ENCODE results near the gene DUS3L. TPM values are rescaled to one million over a fixed set of nuclear protein-coding genes. Genes with fewer than 3 reads are reported as not detected.

Gene DUS3L, protein sequence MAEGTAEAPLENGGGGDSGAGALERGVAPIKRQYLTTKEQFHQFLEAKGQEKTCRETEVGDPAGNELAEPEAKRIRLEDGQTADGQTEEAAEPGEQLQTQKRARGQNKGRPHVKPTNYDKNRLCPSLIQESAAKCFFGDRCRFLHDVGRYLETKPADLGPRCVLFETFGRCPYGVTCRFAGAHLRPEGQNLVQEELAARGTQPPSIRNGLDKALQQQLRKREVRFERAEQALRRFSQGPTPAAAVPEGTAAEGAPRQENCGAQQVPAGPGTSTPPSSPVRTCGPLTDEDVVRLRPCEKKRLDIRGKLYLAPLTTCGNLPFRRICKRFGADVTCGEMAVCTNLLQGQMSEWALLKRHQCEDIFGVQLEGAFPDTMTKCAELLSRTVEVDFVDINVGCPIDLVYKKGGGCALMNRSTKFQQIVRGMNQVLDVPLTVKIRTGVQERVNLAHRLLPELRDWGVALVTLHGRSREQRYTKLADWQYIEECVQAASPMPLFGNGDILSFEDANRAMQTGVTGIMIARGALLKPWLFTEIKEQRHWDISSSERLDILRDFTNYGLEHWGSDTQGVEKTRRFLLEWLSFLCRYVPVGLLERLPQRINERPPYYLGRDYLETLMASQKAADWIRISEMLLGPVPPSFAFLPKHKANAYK
- 36.7 TPM for polyA plus RNA-seq (2013, experiment 1 of 2)
- polyA plus RNA-seq (2013, experiment 2 of 2) = 35.7 TPM

DNA sequence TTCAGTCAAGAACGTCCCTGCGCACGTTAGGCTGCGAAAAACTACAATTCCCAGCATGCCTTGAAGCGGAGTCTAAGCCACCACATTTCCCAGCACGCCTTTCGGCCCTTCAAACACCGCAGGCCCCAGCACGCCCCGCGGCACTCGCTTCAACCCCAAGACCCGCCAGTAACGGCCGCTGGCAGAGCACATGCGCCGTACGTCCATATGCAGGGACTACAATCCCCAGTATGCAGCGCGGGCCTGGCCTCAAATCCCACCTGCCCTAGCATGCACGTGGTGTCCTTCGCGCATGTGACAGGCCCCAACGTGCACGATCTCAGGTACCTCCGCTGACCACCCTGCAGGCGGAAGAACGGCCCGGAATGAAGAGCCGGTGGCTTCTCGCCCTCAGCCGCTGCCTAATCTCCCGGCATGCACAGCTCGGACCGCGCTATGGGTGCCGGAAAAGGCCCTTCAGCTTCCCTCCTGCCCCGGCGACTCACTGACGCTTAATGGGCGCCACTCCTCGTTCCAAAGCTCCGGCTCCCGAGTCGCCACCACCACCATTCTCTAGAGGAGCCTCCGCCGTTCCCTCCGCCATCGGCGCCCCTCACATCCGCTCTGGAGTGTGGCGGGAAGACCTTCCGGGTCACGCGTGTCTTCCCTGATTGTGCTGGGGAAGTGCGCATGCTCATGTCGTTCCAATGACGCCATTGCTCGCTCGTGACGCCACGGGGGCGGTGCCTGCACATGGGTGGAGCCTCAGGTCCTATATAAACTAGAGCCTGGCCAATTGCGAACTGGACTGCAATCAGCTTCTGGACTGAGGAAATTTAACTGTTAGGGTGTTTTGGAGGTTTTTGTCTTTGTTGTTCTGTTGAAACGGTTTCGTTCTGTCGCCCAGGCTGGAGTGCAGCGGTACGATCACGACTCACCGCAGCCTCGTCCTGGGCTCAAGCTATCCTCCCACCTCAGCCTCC, at the start of gene DUS3L:
Gene DUS3L (minus strand): TSS at position 605 of the 962 bp plus-strand sequence. CDS start 22 bp downstream, at position 583.
- Histone ChIP-seq H2AK5ac (ENCODE audit: low read length) (no peak within 1 kb of the TSS), H3K4ac (ENCODE audit: low read depth, low read length) (peak within 1 kb of the TSS; percentile 84), H3K18ac (ENCODE audit: low read length) (peak within 1 kb of the TSS; percentile 19), H3K23ac (ENCODE audit: low read length) (no peak within 1 kb of the TSS), H3K9ac (ENCODE audit: low read length) (peak within 1 kb of the TSS; percentile 89), H4K8ac (ENCODE audit: low read depth, low read length) (no peak within 1 kb of the TSS), H3K79me1 (ENCODE audit: low read length) (peaks cover 4% of the 10 kb centered on the region), H3K36me3 (ENCODE audit: control insufficient read depth, insufficient read depth, low read length) (peaks cover 12% of the 10 kb centered on the region), H3K4me3 (ENCODE audit: low read length) (peak within 1 kb of the TSS; percentile 75), H3K27me3 (ENCODE audit: insufficient read depth, low read length, poor library complexity) (no peaks in the 10 kb centered on the region), H2BK15ac (replicated peaks; ENCODE audit: low read depth) (no peak within 1 kb of the TSS), H3K4me2 (ENCODE audit: low read length) (peak within 1 kb of the TSS; percentile 74), H2BK5ac (ENCODE audit: low read length) (peak within 1 kb of the TSS; percentile 64), H3K56ac (ENCODE audit: low read length) (peak within 1 kb of the TSS; percentile 98), H4K5ac (ENCODE audit: low read length) (no peak within 1 kb of the TSS), H3K79me2 (ENCODE audit: control insufficient read depth, insufficient read depth, low read length) (peaks cover 2% of the 10 kb centered on the region), H3K27ac (ENCODE audit: low read depth, low read length) (peak within 1 kb of the TSS; percentile 53), H3K4me1 (ENCODE audit: control insufficient read depth, low read depth, low read length) (peaks cover 2% of the 10 kb centered on the region), H2BK120ac (ENCODE audit: low read depth, low read length) (no peak within 1 kb of the TSS)
- peak; percentile 99 for DNase-seq
- WGBS (ENCODE audit: extremely low coverage, insufficient coverage, low lambda C conversion rate) = no CpG with 5 or more reads among the region's 72 CpGs

DNA sequence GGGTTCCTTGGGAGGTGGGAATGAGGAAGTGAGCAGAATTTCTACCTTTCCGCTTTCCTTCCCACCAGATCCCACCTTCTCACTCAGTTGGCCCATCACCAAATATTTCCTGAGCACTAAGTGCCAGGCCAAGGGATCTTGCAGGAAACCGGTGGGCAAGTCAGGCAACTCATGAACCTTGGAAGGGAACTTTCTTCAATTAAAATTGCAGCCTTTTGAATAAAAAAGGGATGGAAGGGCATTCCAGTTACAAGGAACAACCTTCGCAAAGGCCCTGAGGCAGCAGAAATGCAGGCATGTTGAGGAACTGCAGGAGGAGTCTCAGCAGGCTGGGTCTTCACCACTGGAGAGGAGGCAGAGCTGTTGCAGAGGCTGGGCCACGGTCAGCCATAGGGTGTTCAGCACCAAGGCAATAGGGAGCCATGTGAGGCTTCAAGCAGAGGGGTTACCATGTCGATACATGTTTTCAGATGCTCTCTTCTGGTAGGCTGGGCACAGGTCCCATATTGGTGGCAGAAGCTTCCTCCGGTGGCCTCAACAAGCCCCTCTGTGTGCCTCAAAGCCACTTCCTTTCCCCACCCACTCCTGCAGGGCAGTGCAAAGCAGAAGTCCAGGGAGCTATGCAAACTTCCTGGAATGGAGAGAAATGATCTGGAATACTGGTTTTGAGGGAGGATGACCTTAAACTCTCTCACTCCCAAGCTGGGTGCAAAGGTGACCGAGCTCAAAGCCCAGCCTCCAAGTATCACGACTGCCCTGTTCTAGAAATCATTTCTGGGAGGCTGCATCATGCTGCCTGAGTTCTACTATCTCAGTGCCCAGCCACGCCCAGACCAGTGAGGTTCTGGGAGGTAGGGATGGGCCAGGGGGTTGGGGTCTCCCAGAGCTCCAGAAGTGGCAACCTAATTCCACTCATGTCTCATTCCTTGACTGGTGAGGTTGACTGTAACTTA, 48.4 kb upstream of the DUS3L start, which contains the start of gene FUT6:
Gene FUT6 (minus strand): TSS at position 638 of the 953 bp plus-strand sequence. CDS start 7,135 bp downstream, outside the sequence.
- H3K27me3 ChIP-seq (ENCODE audit: insufficient read depth, low read length, poor library complexity) = no peaks in the 10 kb centered on the region
- H3K4me3 ChIP-seq (ENCODE audit: low read length) = no peak within 1 kb of the TSS
- no peak within 1 kb of the TSS for H3K18ac ChIP-seq (ENCODE audit: low read length)
- H2BK5ac ChIP-seq (ENCODE audit: low read length) = no peak within 1 kb of the TSS
- H3K4me2 ChIP-seq (ENCODE audit: low read length) = no peak within 1 kb of the TSS
- H3K56ac ChIP-seq (ENCODE audit: low read length) = no peak within 1 kb of the TSS
- H4K8ac ChIP-seq (ENCODE audit: low read depth, low read length) = no peak within 1 kb of the TSS
- H2BK15ac ChIP-seq (replicated peaks; ENCODE audit: low read depth) = no peak within 1 kb of the TSS
- no peak within 1 kb of the TSS for H3K27ac ChIP-seq (ENCODE audit: low read depth, low read length)
- H3K9ac ChIP-seq (ENCODE audit: low read length) = no peak within 1 kb of the TSS
- H3K23ac ChIP-seq (ENCODE audit: low read length) = no peak within 1 kb of the TSS
- WGBS (ENCODE audit: extremely low coverage, insufficient coverage, low lambda C conversion rate) = no CpG with 5 or more reads among the region's 9 CpGs
- H3K36me3 ChIP-seq (ENCODE audit: control insufficient read depth, insufficient read depth, low read length) = no peaks in the 10 kb centered on the region
- no peaks in the 10 kb centered on the region for H3K79me2 ChIP-seq (ENCODE audit: control insufficient read depth, insufficient read depth, low read length)
- no peaks in the 10 kb centered on the region for H3K79me1 ChIP-seq (ENCODE audit: low read length)
- H4K5ac ChIP-seq (ENCODE audit: low read length) = no peak within 1 kb of the TSS
- H3K4me1 ChIP-seq (ENCODE audit: control insufficient read depth, low read depth, low read length) = no peaks in the 10 kb centered on the region
- DNase-seq = no peak
- no peak within 1 kb of the TSS for H2BK120ac ChIP-seq (ENCODE audit: low read depth, low read length)
- no peak within 1 kb of the TSS for H3K4ac ChIP-seq (ENCODE audit: low read depth, low read length)
- no peak within 1 kb of the TSS for H2AK5ac ChIP-seq (ENCODE audit: low read length)

DNA sequence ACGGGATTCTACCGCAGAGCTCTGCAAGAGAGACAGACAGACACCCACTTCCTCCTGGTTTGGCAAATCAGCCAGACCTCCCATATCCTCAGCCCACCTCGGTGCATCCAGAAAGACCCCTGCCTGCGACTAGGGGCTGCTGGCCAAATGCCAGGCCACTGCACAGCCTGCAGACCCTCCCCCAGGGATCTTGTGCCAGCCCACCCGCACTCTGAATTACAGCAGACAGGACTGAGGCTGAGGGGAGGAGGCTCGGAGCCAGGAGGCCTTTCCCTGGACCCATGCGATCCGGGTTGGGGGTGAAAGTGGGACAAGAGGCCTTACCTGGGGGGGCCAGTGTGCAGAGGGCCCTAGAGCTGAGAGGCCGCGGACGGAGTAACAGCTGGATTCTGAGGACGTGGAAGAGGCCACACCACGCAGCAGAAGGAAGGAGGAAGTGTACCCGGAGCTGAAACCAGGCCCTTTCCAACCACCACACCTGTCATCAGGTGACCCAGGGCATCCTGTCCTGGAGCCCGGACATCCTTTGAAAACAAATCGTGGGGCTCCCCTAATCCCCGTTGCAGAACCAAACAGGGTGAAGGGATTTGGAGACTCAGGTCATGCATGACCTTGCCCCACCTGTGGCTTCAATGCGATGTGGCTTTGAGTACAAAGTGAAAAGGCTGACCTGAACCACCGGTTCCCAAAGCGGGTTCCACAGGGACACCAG, 47.5 kb upstream of the DUS3L start:
- DNase-seq = no peak
- Histone ChIP-seq H3K4me2 (ENCODE audit: low read length) (no peak overlapping the region), H3K9ac (ENCODE audit: low read length) (no peak overlapping the region), H3K18ac (ENCODE audit: low read length) (no peak overlapping the region), H3K4me1 (ENCODE audit: control insufficient read depth, low read depth, low read length) (no peaks in the 10 kb centered on the region), H3K23ac (ENCODE audit: low read length) (no peak overlapping the region), H3K79me2 (ENCODE audit: control insufficient read depth, insufficient read depth, low read length) (no peaks in the 10 kb centered on the region), H3K36me3 (ENCODE audit: control insufficient read depth, insufficient read depth, low read length) (no peaks in the 10 kb centered on the region), H4K5ac (ENCODE audit: low read length) (no peak overlapping the region), H3K27ac (ENCODE audit: low read depth, low read length) (no peak overlapping the region), H4K8ac (ENCODE audit: low read depth, low read length) (no peak overlapping the region), H3K4me3 (ENCODE audit: low read length) (no peak overlapping the region), H3K79me1 (ENCODE audit: low read length) (no peaks in the 10 kb centered on the region), H2BK5ac (ENCODE audit: low read length) (no peak overlapping the region), H3K4ac (ENCODE audit: low read depth, low read length) (no peak overlapping the region), H2AK5ac (ENCODE audit: low read length) (no peak overlapping the region), H3K27me3 (ENCODE audit: insufficient read depth, low read length, poor library complexity) (no peaks in the 10 kb centered on the region), H2BK15ac (replicated peaks; ENCODE audit: low read depth) (no peak overlapping the region), H3K56ac (ENCODE audit: low read length) (no peak overlapping the region), H2BK120ac (ENCODE audit: low read depth, low read length) (no peak overlapping the region)
- no CpG with 5 or more reads among the region's 20 CpGs for WGBS (ENCODE audit: extremely low coverage, insufficient coverage, low lambda C conversion rate)

DNA sequence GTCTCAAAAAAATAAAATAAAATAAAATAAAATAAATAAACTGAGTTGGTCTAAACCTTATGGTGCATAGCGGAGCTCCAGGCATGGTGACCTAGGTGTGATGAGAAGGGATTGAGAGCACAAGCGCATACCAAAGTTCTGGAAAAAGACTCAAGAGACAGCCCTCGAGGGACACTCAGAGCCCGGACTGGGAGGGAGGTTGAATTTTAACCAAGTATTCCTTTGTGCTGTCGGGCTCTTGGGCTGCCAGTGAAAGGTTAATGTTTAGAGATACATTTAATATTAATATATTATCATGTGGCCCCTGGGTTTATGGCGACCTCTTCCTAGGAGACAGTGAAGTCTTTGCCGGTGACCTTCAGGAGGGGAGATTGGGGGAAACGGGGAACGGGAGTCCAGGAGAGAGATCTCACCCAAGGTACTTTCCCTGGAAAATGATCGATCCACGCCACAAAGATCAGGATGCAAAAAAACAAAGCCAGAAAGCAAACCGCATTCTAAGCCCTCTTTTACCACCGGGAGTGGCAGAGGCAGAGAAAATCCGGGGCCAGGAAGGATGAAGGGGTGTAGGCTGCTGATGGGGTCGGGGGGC, 46.9 kb upstream of the DUS3L start:
- Histone ChIP-seq H3K27me3 (ENCODE audit: insufficient read depth, low read length, poor library complexity) (no peaks in the 10 kb centered on the region), H3K79me2 (ENCODE audit: control insufficient read depth, insufficient read depth, low read length) (no peaks in the 10 kb centered on the region), H3K4me3 (ENCODE audit: low read length) (no peak overlapping the region), H3K18ac (ENCODE audit: low read length) (no peak overlapping the region), H3K79me1 (ENCODE audit: low read length) (no peaks in the 10 kb centered on the region), H3K4me1 (ENCODE audit: control insufficient read depth, low read depth, low read length) (no peaks in the 10 kb centered on the region), H3K56ac (ENCODE audit: low read length) (no peak overlapping the region), H3K27ac (ENCODE audit: low read depth, low read length) (no peak overlapping the region), H3K4me2 (ENCODE audit: low read length) (no peak overlapping the region), H2BK15ac (replicated peaks; ENCODE audit: low read depth) (no peak overlapping the region), H3K36me3 (ENCODE audit: control insufficient read depth, insufficient read depth, low read length) (no peaks in the 10 kb centered on the region), H2BK5ac (ENCODE audit: low read length) (no peak overlapping the region), H3K9ac (ENCODE audit: low read length) (no peak overlapping the region), H2AK5ac (ENCODE audit: low read length) (no peak overlapping the region), H4K5ac (ENCODE audit: low read length) (no peak overlapping the region), H3K4ac (ENCODE audit: low read depth, low read length) (no peak overlapping the region), H2BK120ac (ENCODE audit: low read depth, low read length) (no peak overlapping the region), H4K8ac (ENCODE audit: low read depth, low read length) (no peak overlapping the region), H3K23ac (ENCODE audit: low read length) (no peak overlapping the region)
- WGBS (ENCODE audit: extremely low coverage, insufficient coverage, low lambda C conversion rate) = no CpG with 5 or more reads among the region's 15 CpGs
- no peak for DNase-seq
